IMR-90 (cell line): ENCODE data around the gene MYO1G. TPM values are rescaled to one million over a fixed set of nuclear protein-coding genes. Genes with fewer than 3 reads are reported as not detected.

Source experiments
- ATAC-seq: fragments of 200-7000 bp; cut with Tn5 transposase; 2 replicates; pipeline ENCODE4 v1.9.1; 2020; ENCODE audit warnings: low read depth, mild to moderate bottlenecking, moderate library complexity
- BruUV-seq: library from RNA; stranded (reverse); fragments of 400-500 nt; replicated peaks from 2 replicates; lab custom pipeline; 2021; lab: Mats Ljungman, UMichigan
- CTCF ChIA-PET: fragments of 300-600 bp; formaldehyde crosslinking; extraction: SDS; loops from one replicate; lab custom pipeline; 2021; ENCODE audit warnings: antibody characterized with exemption; lab: Yijun Ruan, JAX
- POLR2A ChIA-PET: fragments of 300-600 bp; sonication (Branson Sonifier 250); formaldehyde crosslinking; loops from one replicate; lab custom pipeline; 2022; ENCODE audit warnings: antibody characterized with exemption; ENCODE audit not compliant: unreplicated experiment; lab: Charles Lee
- DNase-seq: peaks from one replicate; pipeline ENCODE4 v3.0.0; 2013
- H2AFZ ChIP-seq: replicated peaks from 2 replicates; pipeline ENCODE3; 2013; ENCODE audit warnings: low read length, mild to moderate bottlenecking; ENCODE audit not compliant: poor library complexity
- H2AK5ac ChIP-seq: 2 replicates; pipeline ENCODE4 v1.6.1; 2013; ENCODE audit warnings: low read depth, low read length, inconsistent platforms
- H2AK9ac ChIP-seq: replicated peaks from 2 replicates; pipeline ENCODE3; 2013; ENCODE audit warnings: mild to moderate bottlenecking, low read depth, low read length, moderate library complexity; ENCODE audit not compliant: poor library complexity
- H2BK120ac ChIP-seq: 2 replicates; pipeline ENCODE4 v1.6.1; 2013; ENCODE audit warnings: low read depth, low read length, inconsistent platforms
- H2BK15ac ChIP-seq: 3 replicates; pipeline ENCODE4 v1.6.1; 2013; ENCODE audit warnings: low read depth, low read length, inconsistent platforms
- H2BK20ac ChIP-seq: 2 replicates; pipeline ENCODE4 v1.6.1; 2013; ENCODE audit warnings: low read depth, mild to moderate bottlenecking, inconsistent platforms, low read length, moderate library complexity
- H2BK5ac ChIP-seq: 2 replicates; pipeline ENCODE4 v1.6.1; 2013; ENCODE audit warnings: mild to moderate bottlenecking, low read depth, low read length, inconsistent platforms; ENCODE audit not compliant: poor library complexity, severe bottlenecking
- H3K14ac ChIP-seq: replicated peaks from 2 replicates; pipeline ENCODE4 v1.6.1; 2013; ENCODE audit warnings: low read depth, low read length, inconsistent platforms
- H3K18ac ChIP-seq: 2 replicates; pipeline ENCODE4 v1.6.1; 2013; ENCODE audit warnings: low read depth, low read length, control low read depth
- H3K23ac ChIP-seq: 2 replicates; pipeline ENCODE4 v1.6.1; 2013; ENCODE audit warnings: low read depth, low read length, inconsistent platforms
- H3K27ac ChIP-seq: 2 replicates; pipeline ENCODE4 v1.5.1; 2013; ENCODE audit warnings: mild to moderate bottlenecking, control low read depth, low read length; ENCODE audit not compliant: insufficient read depth
- H3K27me3 ChIP-seq: 2 replicates; pipeline ENCODE4 v1.6.1; 2013; ENCODE audit warnings: low read length; ENCODE audit not compliant: control insufficient read depth, insufficient read depth
- H3K36me3 ChIP-seq: 2 replicates; pipeline ENCODE4 v1.6.1; 2013; ENCODE audit warnings: low read length, mixed read lengths; ENCODE audit not compliant: control insufficient read depth, insufficient read depth
- H3K4ac ChIP-seq: 2 replicates; pipeline ENCODE4 v1.6.1; 2013; ENCODE audit warnings: low read depth, low read length, inconsistent platforms
- H3K4me1 ChIP-seq: 2 replicates; pipeline ENCODE4 v1.6.1; 2013; ENCODE audit warnings: low read length, mixed read lengths; ENCODE audit not compliant: control insufficient read depth, insufficient read depth
- H3K4me2 ChIP-seq: 2 replicates; pipeline ENCODE4 v1.6.1; 2013; ENCODE audit warnings: low read depth, mild to moderate bottlenecking, control low read depth, low read length, moderate library complexity
- H3K4me3 ChIP-seq: 2 replicates; pipeline ENCODE4 v1.5.1; 2013; ENCODE audit warnings: low read depth, mild to moderate bottlenecking, control low read depth, low read length, moderate library complexity; ENCODE audit not compliant: insufficient read depth
- H3K56ac ChIP-seq: 2 replicates; pipeline ENCODE4 v1.6.1; 2013; ENCODE audit warnings: low read length, inconsistent platforms; ENCODE audit not compliant: insufficient read depth; ENCODE audit errors: extremely low read depth
- H3K79me1 ChIP-seq, 2 experiments: 2 replicates each; pipeline ENCODE4 v1.6.1; 2013; ENCODE audit warnings: low read length in 2 of 2, inconsistent platforms in 1 of 2, low read depth in 1 of 2
- H3K9ac ChIP-seq: 2 replicates; pipeline ENCODE4 v1.6.1; 2013; ENCODE audit warnings: low read depth, low read length, control low read depth
- H3K9me1 ChIP-seq: 2 replicates; pipeline ENCODE4 v1.6.1; 2013; ENCODE audit warnings: low read length, inconsistent platforms; ENCODE audit not compliant: insufficient read depth
- H3K9me3 ChIP-seq: 2 replicates; pipeline ENCODE4 v1.6.1; 2013; ENCODE audit warnings: low read length; ENCODE audit not compliant: control insufficient read depth, insufficient read depth
- H4K20me1 ChIP-seq: 2 replicates; pipeline ENCODE4 v1.6.1; 2013; ENCODE audit warnings: low read length, inconsistent platforms; ENCODE audit not compliant: insufficient read depth
- H4K5ac ChIP-seq: 2 replicates; pipeline ENCODE4 v1.6.1; 2013; ENCODE audit warnings: mild to moderate bottlenecking, low read depth, low read length, control low read depth
- H4K8ac ChIP-seq, 2 experiments: 2 replicates each; pipeline ENCODE4 v1.6.1; 2013; ENCODE audit warnings: low read depth in 2 of 2, low read length in 2 of 2, control low read depth in 1 of 2, inconsistent platforms in 1 of 2
- H4K91ac ChIP-seq: 2 replicates; pipeline ENCODE4 v1.6.1; 2013; ENCODE audit warnings: low read depth, low read length, inconsistent platforms; ENCODE audit not compliant: insufficient read depth
- FOS ChIP-seq: fragments of 150-350 bp; IDR thresholded peaks from 2 replicates; pipeline ENCODE4 v1.6.1; 2016; ENCODE audit warnings: low read depth, low read length
- RAD21 ChIP-seq: IDR thresholded peaks from 2 replicates; pipeline ENCODE4 v1.6.1; 2012; ENCODE audit warnings: low read length, improper control_type of control experiment
- SMC3 ChIP-seq: fragments of 150-350 bp; IDR thresholded peaks from 2 replicates; pipeline ENCODE4 v1.6.1; 2016; ENCODE audit warnings: low read depth, mild to moderate bottlenecking, antibody characterized with exemption, low read length, moderate library complexity
- WGBS, 2 experiments: methylation state at CpG; one replicate each; pipeline versions ENCODE4 v1.1.5 to v1.1.7; 2013; ENCODE audit warnings: missing lambda C conversion rate in 2 of 2; ENCODE audit not compliant: insufficient read length in 1 of 2; ENCODE audit errors: extremely low coverage in 2 of 2; 5-methylcytosine and 5-hydroxymethylcytosine counted together
- dilution Hi-C: fragments of 300-500 bp; cut with HindIII; formaldehyde crosslinking; loops from one replicate; pipeline ENCODE4 v1.14.3; 2018; ENCODE audit warnings: low sequenced_read_pairs; ENCODE audit not compliant: unreplicated experiment
- in situ Hi-C: fragments of 300-500 bp; cut with MboI; formaldehyde crosslinking; loops from 3 replicates; pipeline ENCODE4 v1.14.3; 2019; ENCODE audit warnings: low sequenced_read_pairs, inconsistent platforms, mixed read lengths
- intact Hi-C: fragments of 100-400 bp; cut with micrococcal nuclease; formaldehyde crosslinking; loops from 2 replicates; pipeline ENCODE4 v1.10.0; 2022
- polyA plus RNA-seq, 3 experiments: library from polyadenylated mRNA; depleted of rRNA; stranded (reverse); fragments of >200 nt; gene quantifications; 2 replicates each; pipeline ENCODE4 v1.2.3, GENCODE V29; 2012; ENCODE audit warnings: low replicate concordance in 1 of 3
- total RNA-seq: library from RNA; depleted of rRNA; stranded (reverse); fragments of >200 nt; gene quantifications from 2 replicates; pipeline ENCODE4 v1.2.3, GENCODE V29; 2012

Gene MYO1G
- total and polyA plus RNA-seq, 2 of the 4 experiments (the other 2 are of a cell fraction): under 0.01 to 0.02 TPM

- no peaks in the 10 kb centered on the region for H3K4me1 ChIP-seq
- ChIA-PET POLR2A (no interaction called here), CTCF (interaction anchor here (0.7 kb wide), 1 partner anchor 13 kb away, joined by 3 read pairs; no protein-coding TSS in a partner anchor)
- no peak overlapping the region for H2AK9ac ChIP-seq
- H3K27me3 ChIP-seq: peaks cover 36% of the 10 kb centered on the region
- H3K79me1 ChIP-seq: no peaks in the 10 kb centered on the region
- no peaks in the 10 kb centered on the region for H3K9me1 ChIP-seq
- no peak overlapping the region for H2BK20ac ChIP-seq
- no peak overlapping the region for H3K4me2 ChIP-seq
- no peak overlapping the region for H3K4ac ChIP-seq
- ATAC-seq: no peak
- TF ChIP-seq FOS (no peak), SMC3 (no peak), RAD21 (no peak)
- no peak overlapping the region for H3K18ac ChIP-seq
- H3K56ac ChIP-seq: no peak overlapping the region
- no peaks in the 10 kb centered on the region for H3K36me3 ChIP-seq
- H3K9me3 ChIP-seq: no peaks in the 10 kb centered on the region
- no peak overlapping the region for H2AK5ac ChIP-seq
- no peak overlapping the region for H3K23ac ChIP-seq
- no peak overlapping the region for H3K9ac ChIP-seq
- DNase-seq: no peak
- no CpG with 5 or more reads among the region's 4 CpGs for WGBS, 2 experiments
- H4K20me1 ChIP-seq: no peaks in the 10 kb centered on the region
- dilution Hi-C loops (no loop called here), in situ Hi-C loops (no loop called here), intact Hi-C loops (no loop called here)
- H3K14ac ChIP-seq: no peak overlapping the region
- no peak overlapping the region for H3K27ac ChIP-seq
- H4K91ac ChIP-seq: no peak overlapping the region
- BruUV-seq: no TSS peak
- no peak overlapping the region for H4K8ac ChIP-seq
- H2BK15ac ChIP-seq: no peak overlapping the region
- H4K5ac ChIP-seq: no peak overlapping the region
- no peak overlapping the region for H3K4me3 ChIP-seq
- no peak overlapping the region for H2AFZ ChIP-seq
- no peak overlapping the region for H2BK120ac ChIP-seq
- no peak overlapping the region for H2BK5ac ChIP-seq
Observed at GRCh38 chr7:44935583-44935982, 43.2 kb downstream of the MYO1G start.
